ENCODE measurements around the gene LARP4B.

LARP4B gene

DNA sequence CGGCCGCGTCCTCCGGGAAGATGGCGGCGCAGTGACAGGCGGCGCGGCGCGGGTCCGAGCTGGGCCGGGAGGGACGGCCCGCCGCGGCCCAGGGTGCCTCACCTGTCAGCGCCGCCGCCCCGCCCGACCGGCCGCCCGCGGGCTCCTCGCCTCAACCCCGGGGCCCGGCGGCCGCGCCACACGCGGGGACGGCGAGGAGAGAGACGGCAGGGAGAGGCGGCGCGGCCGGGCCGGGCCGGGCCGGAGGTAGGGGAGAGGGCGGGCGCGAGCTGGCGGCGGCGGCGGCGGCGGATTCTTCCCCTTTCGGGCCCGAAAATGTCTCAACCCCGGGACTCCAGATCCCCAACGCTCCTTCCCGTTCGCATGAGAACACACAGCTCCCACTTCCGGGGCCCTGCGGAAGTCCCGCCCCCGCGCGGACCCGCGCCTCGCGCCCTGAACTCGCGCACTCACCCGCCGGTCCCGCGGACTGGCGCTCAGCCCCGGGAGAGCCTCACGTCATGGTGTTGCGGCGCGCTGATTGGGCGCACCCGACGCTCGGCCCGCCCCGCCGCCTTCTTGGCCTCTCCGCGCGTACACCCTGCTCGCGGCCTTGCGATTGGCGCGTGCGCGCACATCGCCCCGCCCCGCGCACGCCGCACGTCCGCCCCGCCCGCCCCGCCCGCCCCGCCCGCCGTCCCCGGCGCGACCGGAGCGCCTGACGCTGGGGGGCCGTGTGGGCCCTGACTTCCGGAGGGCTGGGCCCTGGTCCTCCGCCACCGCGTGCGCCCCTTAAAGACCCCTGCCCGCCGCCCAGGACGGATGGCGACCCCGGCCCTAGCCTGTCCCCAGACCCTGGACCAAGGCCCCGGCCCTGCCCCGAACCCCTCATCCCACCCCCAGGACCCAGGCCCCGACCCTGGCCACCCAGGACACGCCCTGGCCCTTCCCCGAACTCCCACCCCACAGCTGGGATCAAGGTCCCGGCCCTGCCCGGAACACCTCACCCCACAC is at the start of gene LARP4B:
LARP4B (minus strand) TSS at position 380 of the 993 bp plus-strand sequence. CDS start 45,984 bp downstream, outside the sequence.
- peak; percentile 70 for DNase-seq

DNA sequence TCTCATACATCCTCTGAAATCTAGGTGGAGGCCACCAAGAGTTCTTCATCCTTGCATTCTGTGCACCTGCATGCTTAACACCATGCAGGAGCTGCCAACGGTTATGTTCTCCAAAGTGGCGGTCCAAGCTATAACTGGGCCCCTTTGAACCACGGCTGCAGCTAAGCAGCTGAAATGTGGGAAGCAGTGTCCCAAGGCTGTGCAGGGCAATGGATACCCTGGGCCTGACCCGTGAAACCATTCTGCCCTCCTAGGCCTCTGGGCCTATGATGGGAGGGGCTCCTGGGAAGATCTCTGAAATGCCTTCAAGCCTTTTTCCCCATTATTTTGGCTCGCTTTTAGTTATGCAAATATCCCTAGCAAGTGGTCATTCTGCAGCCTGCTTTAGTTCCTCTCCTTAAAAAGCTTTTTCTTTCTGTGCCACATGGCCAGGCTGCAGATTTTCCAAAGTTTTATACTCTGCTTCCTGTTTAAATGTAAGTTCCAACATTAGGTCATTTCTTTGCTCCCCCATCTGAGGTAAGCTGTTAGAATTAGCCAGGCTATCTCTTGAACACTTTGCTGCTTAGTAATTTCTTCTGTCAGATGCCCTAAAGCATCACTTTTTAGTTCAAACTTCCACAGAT is 49.1 kb upstream of the LARP4B start:
- DNase-seq, result no peak

DNA sequence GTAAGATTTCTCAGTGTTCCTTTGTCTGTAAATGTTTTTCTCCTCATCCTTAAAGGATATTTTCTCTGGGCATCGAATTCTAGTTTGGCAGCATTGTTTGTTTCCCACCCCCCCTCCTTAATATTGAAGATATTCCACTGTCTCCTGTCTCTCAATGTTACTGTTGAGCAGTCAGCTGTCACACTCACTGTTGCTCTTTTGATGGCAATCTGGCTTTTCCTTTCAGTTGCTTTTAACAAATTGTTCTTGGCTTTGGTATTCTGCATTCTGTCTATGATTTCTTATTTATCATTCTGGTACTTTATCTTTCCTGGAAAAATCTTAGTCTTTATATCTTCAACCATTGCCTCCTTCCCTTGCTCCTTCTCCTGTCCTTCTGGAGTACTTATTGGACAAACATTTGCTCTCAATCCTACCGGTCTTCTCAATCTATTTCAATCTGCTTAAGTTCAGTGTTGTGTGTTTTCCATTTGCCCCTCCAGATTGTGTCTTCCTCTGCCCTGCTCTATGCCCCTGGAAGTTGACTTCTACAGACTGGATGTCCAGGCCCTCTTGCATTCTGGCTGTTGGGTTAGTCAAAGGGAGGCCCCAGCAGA is 47.4 kb upstream of the LARP4B start:
- no peak for DNase-seq

DNA sequence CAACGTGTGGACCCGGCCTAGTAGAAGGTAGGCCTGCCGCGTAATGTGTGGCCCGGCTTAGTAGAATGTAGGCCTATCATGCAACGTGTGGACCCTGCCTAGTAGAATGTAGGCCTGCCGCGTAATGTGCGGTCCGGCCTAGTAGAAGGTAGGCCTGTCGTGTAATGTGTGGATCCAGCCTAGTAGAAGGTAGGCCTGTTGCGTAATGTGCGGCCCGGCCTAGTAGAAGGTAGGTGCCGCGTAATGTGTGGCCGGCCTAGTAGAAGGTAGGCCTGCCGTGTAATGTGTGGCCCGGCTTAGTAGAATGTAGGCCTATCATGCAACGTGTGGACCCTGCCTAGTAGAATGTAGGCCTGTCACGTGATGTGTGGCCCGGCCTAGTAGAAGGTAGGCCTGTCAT is 44.8 kb upstream of the LARP4B start:
- DNase-seq, result no peak

DNA sequence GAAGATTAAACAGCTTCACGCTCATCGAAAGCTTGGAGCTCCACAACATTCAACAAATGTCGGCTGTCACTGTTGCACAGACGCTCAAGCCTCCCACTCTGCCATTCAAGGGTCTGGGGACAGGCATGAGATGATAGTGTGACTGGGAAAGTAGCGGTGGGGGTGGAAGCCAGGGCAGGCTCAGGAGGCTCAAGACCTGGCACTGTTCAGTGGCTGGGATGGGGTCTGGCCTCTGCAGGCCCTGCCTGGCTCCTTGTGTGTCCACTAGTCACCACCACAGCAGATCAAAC is 43.2 kb upstream of the LARP4B start:
- no peak for DNase-seq

DNA sequence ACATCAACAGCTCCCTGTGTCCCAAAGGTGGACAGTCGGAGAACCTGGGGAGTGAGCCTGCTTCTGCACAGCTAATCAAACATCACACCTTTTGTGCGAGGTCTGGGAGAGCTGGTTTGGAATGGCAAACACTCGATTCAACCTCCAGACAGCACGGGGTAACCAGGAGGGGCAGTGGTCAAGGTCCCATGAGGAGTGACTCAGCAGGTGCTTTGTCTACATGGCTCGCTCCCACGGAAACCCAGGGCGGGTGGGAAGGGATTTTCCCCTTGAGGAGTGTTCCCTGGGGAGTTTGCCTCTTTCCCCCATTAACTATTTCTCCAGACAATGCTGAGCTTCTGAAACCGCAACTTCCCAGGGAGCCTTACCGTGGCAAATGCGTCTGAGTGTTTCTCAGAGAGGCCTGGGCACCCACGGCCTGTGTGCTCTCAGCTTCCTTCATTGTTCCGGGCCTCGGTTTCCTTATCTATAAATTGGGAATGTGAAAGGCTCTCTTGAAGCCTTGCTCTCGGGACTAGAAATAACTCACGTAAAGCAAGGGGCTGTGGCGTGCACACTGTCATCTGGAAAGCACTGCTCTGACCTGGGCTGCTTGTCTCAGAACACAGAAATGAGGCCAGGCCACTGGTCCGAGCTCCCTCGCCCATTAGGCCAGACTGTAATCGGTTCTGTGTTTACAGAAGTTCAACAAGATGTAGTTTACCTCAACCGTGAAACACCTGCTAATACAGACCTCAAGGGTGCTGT is 42.7 kb upstream of the LARP4B start:
- no peak for DNase-seq

DNA sequence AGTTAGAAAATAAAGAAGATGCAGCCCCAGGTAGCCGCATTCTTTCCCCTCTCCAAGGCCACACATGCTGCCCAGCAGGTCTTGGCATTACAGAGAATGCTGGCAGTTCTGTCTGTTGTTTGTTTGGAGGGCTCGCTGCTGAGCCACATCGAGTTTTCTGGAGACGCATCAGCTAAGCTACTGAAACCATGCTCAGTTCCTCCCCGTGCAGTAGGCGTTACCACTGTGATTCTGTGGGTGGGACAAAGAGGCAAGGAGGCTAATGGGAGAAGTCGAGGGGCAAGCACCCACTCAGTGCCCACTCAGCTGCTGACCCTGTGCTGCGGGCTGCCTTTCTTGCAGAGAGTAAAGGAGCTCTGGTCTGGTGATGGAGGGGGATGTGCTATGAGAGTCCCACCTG is 41.3 kb upstream of the LARP4B start:
- no peak for DNase-seq

DNA sequence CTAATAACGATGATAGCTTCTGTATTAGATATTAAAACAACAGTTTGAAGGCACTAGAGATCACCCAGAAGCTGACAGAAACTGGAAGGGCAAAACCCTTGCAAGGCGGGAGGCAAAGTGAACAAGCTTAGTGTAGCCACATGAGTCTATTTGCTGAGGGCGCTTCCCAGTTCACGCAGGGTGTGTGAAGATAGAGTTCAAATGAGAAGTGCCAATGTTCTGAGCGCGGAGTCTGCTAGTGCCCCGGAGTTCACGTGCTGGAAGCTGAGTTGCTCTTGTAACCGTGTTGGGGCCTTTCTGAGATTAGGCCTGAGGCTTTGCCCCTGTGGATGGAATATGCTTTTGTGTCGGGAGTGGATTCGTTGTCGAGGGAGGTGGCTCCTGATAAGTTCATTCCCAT is 40.1 kb upstream of the LARP4B start:
- DNase-seq, result no peak

DNA sequence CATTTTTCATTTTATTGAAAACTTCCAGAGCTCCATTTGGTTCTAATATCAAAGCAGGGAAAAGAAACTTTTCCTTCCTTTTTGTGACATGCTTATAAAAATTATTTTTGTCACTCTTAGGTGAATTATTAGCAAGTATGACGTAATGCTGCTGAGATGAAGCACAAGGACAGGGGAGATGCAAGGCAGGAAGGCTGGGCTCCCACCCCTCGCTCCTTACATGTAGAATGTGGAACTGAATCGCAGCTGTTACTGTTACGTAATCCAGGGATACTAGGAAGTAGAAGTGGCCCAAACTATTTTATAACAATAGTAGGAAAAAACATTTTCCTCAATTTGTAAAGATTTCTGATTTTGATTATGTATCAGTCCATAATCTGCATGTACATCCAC is 39.6 kb upstream of the LARP4B start:
- no peak for DNase-seq

DNA sequence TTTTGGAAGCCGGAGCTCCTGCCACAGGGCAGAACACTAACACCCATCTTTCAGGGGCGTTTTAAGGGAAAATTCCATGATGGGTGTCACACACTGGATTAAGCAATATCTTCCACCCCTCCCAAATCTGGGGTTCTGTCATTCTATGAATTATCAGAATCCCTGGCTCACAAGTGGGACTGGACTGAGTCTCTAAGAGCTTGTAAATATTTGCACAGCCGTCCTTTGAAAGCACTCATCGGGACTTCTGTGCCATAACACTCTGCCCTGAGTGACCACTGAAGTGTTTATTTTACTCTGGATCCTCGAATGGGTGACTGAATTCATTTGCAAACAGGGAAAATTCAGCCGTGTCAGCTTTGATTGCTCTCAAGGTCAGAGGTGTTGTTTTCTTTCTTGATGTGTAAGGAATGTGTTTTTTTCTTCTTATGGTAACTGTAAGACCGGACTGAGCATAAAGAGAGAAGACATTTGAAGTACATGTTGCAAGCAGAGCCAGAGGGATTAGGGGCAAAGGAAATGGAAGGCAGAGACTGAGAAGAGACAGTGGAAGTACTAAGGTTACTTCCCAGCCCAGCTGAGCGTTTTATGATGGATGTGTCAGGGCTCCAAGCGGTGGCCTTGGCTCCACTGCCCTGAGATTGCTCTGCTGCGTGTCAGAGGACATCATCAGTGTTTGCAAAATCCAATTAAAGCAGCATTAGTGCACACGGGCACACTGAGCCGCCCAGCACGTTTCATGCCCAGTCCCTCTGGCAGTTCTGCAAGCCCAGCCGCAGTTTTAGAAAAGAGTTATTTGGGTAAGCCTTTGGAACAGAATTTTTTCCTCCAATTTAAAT is 39.0 kb upstream of the LARP4B start:
- DNase-seq, result no peak

DNA sequence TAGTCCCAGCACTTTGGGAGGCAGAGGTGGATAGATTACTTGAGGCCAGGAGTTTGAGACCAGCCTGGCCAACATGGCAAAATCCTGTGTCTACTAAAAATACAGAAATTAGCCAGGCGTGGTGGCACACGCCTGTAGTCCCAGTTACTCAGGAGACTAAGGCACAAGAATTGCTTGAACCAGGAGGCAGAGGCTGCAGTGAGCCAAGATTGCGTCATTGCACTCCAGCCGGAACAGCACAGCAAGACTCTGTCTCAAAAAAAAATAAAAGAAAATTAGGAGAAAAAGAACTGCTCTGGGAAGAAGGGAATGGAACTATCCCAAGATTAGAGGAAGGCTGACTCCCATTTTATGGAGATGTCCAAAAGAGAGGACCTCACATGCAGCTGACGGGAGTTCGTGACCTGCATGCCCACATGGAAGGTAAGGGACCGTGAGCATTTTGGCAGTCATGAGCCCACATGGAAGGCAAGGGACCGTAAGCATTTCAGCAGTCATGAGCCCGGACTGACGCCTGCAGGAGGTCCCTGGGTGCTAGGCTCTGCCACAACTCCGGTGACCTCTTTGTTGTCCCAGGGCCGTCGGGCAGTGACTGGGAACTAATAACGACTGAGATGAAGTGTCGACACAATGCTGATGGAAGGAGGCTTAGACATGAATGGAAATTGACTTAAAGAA is 38.1 kb upstream of the LARP4B start:
- no peak for DNase-seq

DNA sequence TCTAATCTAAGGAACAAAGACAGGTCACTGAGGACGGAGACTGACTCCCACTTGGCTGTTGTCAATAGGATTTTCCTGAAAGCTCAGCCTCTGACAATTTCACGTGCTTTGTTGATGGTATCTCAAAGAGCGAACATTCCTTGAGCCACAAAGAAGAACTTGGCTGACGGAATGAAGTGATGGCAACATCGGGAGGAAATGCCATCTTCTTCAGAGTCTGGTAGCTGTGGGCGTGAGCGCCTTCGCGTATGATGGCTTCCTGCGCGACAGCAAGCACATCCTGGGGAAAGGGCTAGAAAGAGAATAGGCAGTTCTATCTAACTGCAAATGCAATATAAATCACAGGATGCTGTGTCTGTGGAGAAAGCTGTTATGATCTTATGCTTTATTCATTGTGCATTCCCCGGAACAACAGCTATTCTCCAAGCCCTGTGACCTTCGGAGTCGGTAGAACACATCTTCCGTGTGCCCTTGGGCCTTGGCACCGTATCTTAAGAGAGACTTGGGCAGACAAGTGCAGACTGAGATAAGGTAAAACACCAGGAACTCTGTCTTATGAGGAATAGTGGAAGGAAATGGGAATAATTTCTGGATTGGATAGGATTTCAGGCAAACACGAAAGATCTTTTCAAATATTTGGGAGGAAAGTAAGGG is 37.2 kb upstream of the LARP4B start:
- DNase-seq, result no peak

DNA sequence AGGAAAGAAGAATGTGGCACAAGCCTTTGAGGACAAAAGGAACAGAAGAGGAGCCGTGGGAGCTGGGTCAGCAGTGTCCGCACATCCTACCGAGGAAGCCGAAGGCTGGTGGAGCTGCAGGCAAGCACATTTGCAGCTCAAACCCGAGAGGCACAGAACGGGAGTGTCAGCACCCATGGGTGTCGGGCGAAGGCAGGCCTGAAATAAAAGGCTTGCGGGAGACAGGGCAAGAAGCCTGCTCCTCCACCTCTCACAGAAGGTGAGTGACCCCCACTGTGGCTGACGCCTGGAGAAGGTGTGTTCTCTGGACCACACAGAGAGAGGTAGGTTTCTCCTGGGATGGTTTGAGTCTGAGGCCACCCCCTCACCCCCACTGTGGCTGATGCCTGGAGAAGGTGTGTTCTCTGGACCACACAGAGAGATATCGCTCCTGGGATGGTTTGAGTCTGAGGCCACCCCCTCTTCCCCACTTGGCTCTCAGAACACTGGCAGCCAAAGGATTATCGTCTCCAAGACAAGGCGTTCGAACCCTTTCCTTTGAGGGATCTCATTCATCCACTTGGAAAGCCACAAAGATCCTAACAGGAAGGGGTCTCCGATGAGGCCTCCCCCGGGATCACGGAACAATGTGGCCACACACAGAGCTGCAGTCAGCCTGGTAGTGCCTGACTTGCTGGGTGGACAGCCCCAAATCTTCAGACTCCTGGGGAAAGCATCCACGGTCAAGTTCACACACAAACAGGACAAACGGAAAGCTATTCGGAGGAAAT is 35.1 kb upstream of the LARP4B start:
- DNase-seq, result no peak

DNA sequence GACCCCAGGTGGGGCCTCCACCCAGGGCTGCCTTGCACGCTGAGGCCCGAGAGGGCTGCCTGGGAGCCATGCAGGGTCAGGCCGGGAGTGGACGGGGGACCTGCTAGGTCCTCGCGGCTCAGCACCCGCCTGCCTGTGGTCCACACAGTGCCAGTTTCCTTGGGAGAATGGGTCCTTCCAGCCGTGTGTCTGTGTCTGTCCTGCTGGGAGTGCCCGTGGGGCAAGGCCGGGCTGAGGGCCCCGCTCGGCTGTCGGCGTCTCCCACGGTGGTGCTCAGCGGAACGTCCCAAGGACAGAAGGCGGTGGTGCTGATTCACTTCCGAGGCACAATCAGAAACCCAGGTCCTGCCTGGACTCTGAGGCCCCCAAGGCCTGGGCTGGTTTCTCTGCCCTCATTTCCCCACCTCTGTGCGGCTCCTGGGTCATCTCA is 33.5 kb upstream of the LARP4B start:
- no peak for DNase-seq

DNA sequence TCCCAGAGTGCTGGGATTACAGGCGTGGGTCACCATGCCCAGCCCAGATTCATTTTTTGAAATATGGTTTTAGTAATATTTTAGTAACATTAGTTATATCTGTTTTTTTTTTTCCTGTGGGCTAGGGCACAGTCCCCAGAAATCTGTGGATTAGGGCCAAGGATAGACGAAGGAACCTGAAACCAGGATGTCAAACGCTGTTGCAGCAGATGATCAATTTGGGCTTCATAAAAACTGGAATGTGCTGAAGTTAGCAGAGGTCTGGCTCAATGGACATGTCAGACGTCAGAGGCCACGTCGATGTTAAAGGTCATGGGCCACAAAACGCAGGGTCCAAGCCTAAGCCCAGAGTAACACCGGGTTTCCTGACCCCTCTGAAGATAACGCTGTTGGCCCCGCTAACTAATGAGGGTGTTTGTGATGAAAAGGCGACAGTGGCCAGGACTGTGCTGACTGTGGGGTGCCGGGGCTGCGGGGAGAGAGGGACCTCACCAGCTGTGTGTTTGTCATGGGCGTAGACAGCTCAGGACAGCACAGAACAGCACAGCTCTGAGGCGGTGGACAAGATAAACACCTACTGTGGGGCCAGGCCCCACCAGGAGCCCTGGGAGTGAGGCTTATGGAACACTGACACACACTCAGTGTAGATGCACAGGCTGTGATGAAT is 32.9 kb upstream of the LARP4B start:
- no peak for DNase-seq

DNA sequence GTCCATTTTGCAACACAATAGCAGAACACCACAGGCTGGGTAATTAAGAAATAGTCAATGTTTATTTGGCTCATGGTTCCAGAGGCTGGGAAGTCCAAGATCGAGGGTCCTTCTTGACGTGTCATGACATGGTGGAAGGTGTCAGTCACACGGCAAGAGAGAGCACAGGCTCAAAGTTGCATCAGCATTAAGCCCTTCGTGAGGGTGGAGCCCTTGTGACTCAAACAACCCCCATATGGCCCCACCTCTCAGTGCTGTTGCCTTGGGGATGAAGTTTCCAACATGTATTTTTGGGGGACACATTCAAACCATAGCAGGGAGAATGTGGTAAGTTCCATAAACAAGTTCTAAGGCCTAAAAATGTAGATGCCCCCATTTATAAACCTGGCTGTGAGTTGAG is 32.1 kb upstream of the LARP4B start:
- DNase-seq, result no peak

DNA sequence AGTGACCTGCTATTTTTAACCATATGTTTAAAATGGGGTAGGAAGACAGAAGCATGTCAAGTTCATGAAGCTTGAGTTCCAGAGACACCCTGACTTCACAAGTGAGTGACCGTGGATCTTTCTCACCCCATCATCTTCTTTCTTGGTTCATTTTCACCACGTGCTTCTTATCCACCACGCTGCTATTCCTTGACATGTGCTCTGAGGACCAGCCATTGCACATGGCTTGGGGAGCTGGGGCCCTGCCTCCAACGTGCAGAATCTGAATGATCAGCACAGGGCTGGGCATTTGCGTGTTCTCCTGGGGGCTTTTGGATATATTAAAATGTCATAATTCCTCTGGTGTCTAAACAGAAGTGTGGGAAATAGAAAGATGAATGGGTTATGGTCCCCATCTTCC is 31.7 kb upstream of the LARP4B start:
- DNase-seq, result no peak

DNA sequence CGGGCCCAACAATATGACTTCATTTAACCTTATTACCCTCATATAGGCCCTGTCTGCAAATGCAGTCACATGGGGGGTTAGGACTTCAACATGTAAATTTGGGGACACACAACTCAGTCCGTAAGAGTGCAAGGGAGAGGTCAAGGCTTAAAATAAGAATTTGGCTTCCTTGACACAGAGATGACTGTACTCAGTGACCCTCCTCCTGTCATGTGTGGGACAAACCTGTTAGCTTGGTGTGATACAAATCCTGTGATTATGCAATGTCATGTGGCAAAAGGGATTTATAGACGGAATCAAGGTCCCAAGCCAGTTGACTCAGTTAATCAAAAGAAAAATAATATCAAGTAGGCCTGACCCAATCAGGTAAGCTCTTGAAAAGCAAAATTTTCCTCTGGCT is 30.8 kb upstream of the LARP4B start:
- no peak for DNase-seq

DNA sequence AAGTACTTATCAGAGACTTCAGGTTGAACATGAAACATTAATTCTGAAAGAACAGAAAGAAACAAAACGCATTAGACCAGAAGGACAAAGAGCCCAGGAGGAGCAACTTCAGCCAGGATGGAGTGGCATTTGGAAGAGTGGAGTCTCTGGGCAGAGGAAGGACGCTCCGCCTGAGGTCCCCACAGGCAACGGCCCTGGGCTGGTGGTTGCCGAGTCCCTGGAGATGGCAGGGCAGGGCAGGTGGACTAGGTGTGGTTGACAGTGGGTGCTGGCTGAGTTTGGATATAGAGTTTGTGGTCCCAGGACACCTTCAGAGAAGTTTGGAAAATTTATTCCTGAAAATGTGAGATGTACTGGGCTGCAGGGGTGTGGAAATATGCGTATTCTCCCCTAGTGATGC is 27.4 kb upstream of the LARP4B start:
- no peak for DNase-seq

DNA sequence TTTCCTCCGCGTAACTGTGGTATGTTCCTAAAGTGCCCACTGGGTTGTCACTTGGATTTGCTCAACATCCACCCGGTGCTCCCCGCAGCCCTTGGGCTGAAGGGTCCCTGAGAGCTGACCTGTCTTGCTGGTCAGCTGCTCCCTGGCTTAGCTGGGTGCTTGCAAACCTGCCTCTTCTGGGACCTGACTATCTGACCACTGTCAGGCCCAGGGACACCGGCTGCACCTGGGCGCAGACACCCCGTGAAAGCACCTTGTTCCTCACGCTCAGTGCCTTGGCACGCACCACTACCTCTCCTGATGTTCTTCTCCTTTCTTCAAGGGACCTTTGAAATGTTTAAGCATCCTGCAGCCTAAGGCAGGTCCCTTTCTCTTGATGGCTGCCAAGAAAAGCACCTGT is 26.6 kb upstream of the LARP4B start:
- DNase-seq, result no peak

Measured in NCI-H1694 (cell line).